Occipital lobe (tissue), 2 donors: ENCODE data around the gene GRP. TPM values are rescaled to one million over a fixed set of nuclear protein-coding genes. Genes with fewer than 3 reads are reported as not detected.
"Not testable (repeated sequence)": the region's sequence is repeated elsewhere in the genome, so short reads cannot be mapped to it uniquely, and the experiment has no call there.

Experiments used
- DNase-seq: peaks from one replicate; lab custom pipeline; 2025; lab: John Stamatoyannopoulos, UW
- total RNA-seq: library from RNA; depleted of rRNA; stranded (reverse); fragments of >200 nt; gene quantifications from one replicate; pipeline ENCODE4 v1.2.3, GENCODE V29; 2014

GRP gene
- total RNA-seq, 1 donor from 2014 or later: 9.4 TPM

GRCh38 chr18:59229191-59229590 lies 9.2 kb downstream of the GRP start:
- no peak for DNase-seq

GRCh38 chr18:59229701-59230443 lies 9.9 kb downstream of the GRP start:
- no peak for DNase-seq

GRCh38 chr18:59231114-59231513 lies 11.2 kb downstream of the GRP start:
- no peak for DNase-seq

GRCh38 chr18:59231877-59232276 lies 11.9 kb downstream of the GRP start:
- no peak for DNase-seq

- no peak for DNase-seq
Observed at GRCh38 chr18:59232309-59233016, 12.5 kb downstream of the GRP start.

- DNase-seq: no peak
Observed at GRCh38 chr18:59233017-59233410, 13.1 kb downstream of the GRP start.

GRCh38 chr18:59238385-59238784 lies 18.4 kb downstream of the GRP start:
- no peak for DNase-seq

GRCh38 chr18:59239642-59240041 lies 19.7 kb downstream of the GRP start:
- DNase-seq: no peak

GRCh38 chr18:59242906-59243305 lies 22.9 kb downstream of the GRP start:
- no peak for DNase-seq

- no peak for DNase-seq
Observed at GRCh38 chr18:59246796-59247195, 26.8 kb downstream of the GRP start.

GRCh38 chr18:59249199-59249774 lies 29.3 kb downstream of the GRP start:
- peak; percentile 8 for DNase-seq

- DNase-seq: not testable (repeated sequence)
Observed at GRCh38 chr18:59255491-59255890, 35.5 kb downstream of the GRP start.

GRCh38 chr18:59261842-59262241 lies 41.9 kb downstream of the GRP start:
- DNase-seq: not testable (repeated sequence)

GRCh38 chr18:59262243-59262642 lies 42.3 kb downstream of the GRP start:
- DNase-seq: not testable (repeated sequence)

GRCh38 chr18:59263661-59264060 lies 43.7 kb downstream of the GRP start:
- DNase-seq: no peak

- DNase-seq: no peak
Observed at GRCh38 chr18:59264121-59264571, 44.2 kb downstream of the GRP start.

GRCh38 chr18:59264651-59265245 lies 44.8 kb downstream of the GRP start:
- DNase-seq: no peak

GRCh38 chr18:59265246-59265973 lies 45.5 kb downstream of the GRP start:
- DNase-seq: no peak

- no peak for DNase-seq
Observed at GRCh38 chr18:59265974-59266369, 46.0 kb downstream of the GRP start.

- DNase-seq: no peak
Observed at GRCh38 chr18:59266459-59266858, 46.5 kb downstream of the GRP start.

GRCh38 chr18:59266886-59267502 lies 47.0 kb downstream of the GRP start:
- no peak for DNase-seq
